NCI-H345 treated with DMSO at 0.1 percent for 48 hours (cell line): ENCODE data around the gene PRR5.
"Not testable (repeated sequence)": the region's sequence is repeated elsewhere in the genome, so short reads cannot be mapped to it uniquely, and the experiment has no call there.

Experiments used
- DNase-seq: peaks from one replicate; lab custom pipeline; 2025; ENCODE audit not compliant: unreplicated experiment; lab: John Stamatoyannopoulos, UW

Gene PRR5

GRCh38 chr22:44732661-44733060 is 30.7 kb downstream of the PRR5 start:
- no peak for DNase-seq

DNA sequence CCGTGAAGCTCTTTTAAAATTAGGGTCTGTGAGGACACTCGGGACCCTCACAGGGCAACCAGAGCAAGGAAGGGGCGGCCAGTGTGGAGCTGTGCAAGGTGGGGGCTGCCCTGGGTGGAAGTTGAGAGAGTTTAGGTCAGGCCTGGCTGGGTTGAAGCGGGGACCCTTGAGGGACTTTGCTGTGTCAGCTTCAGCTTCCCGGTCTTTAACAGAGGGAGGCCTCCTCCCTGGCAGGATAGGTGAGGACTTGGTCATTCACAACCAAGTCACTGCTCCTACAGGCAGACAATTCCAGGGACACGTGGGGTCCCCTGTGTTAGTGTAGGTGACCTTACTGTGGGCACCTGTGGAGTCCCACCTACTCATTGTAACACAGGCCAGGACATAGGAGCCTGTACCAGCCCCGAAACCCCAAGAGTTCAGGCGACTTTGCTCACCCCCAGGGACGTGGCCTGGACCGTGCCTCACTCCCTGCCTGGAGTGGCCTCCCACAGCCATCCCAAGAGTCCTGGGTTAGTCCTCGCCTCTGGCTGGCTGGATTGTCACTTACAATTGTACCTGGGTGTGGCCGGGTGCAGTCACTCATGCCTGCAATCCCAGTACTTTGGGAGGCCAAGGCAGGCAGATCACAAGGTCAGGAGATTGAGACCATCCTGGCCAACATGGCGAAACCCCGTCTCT is 31.6 kb downstream of the PRR5 start:
- DNase-seq, result no peak

DNA sequence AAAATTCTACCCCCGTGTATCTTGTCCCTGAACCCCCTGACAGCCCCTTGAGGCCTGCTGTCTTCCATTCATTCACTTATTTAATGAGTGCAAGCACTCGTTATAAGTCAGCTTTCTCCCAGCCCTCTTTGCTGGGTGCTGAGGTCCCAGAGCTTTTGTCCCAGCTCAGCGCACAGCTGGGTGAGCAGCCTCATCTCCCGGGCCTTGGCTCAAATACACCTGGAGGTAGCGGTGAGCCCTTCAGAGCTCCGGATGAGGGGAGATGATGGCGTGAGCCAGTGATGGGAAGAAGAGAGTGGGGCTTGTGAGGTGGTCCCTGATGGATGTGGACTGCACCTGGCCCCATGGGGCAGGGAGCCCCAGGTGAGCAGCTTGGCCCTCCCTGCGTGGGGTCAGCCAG is 32.3 kb downstream of the PRR5 start:
- no peak for DNase-seq

GRCh38 chr22:44734801-44735517 is 33.0 kb downstream of the PRR5 start:
- DNase-seq, result no peak

- no peak for DNase-seq
Measured at GRCh38 chr22:44735518-44736428, 33.8 kb downstream of the PRR5 start.

- DNase-seq, result no peak
Measured at GRCh38 chr22:44736581-44737405, 34.8 kb downstream of the PRR5 start.

- no peak for DNase-seq
Measured at GRCh38 chr22:44737406-44738346, 35.7 kb downstream of the PRR5 start.

GRCh38 chr22:44738347-44738715 is 36.3 kb downstream of the PRR5 start:
- no peak for DNase-seq

DNA sequence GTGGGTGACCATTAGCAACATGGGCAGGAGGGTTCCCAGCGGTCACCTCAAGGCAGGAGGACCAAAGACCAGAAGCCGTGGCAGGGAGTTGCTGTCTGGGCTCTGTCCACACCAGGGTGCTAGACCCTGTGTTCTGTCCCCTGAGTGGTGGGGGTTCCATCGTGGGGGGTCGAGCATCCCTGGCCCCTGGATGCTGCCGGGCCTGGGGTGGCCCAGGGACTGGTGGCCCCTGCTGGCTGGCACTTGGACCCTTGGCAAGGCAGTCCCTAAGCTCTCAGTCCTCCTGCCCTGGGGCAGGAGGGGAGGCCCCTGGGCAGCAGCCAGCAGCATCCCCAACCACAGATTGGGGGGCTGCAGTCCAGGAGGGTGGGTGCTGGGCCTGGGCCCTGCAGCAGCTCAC is 37.0 kb downstream of the PRR5 start:
- no peak for DNase-seq

DNA sequence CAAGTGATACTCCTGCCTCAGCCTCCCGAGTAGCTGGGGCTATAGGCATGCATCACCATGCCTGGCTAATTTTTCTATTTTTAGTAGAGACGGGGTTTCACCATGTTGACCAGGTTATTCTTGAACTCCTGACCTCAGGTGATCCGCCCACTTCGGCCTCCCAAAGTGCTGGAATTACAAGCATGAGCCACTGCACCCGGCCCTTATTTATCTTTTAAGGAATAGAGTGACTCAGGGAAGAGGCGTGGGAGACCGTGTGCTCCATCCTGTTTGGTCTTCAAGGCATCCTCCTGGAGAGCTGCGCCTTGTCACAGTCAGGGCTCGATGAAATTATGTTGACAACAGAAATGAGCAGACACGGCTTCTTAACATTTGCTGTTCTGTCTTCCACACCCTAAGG is 37.7 kb downstream of the PRR5 start:
- not testable (repeated sequence) for DNase-seq

DNA sequence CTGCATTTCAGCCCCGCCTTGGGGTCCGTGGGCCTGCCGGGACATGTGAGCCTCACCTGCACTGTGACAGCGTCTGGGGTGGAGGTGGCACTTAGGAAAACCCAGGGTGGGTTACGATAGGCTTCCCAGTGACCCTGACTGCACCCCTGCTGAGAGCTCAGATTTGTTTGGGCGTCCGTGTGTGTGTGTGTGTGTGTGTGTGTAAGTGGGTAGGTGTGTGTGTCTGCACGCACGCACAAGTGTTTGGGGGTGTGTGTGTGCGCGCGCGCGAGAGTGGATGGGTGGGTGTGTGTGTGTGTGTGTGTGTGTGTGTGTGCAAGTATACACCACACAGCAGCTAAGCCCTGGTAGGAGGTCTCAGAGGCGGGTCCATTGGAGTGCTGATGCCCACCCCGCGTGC is 38.3 kb downstream of the PRR5 start:
- DNase-seq, result no peak

- DNase-seq, result no peak
Measured at GRCh38 chr22:44741929-44742328, 39.9 kb downstream of the PRR5 start.

- no peak for DNase-seq
Measured at GRCh38 chr22:44743247-44743646, 41.2 kb downstream of the PRR5 start.

GRCh38 chr22:44743804-44744211 is 41.8 kb downstream of the PRR5 start:
- no peak for DNase-seq

GRCh38 chr22:44745853-44746789 is 44.1 kb downstream of the PRR5 start:
- no peak for DNase-seq

GRCh38 chr22:44747784-44748127 is 45.8 kb downstream of the PRR5 start:
- DNase-seq, result not testable (repeated sequence)

DNA sequence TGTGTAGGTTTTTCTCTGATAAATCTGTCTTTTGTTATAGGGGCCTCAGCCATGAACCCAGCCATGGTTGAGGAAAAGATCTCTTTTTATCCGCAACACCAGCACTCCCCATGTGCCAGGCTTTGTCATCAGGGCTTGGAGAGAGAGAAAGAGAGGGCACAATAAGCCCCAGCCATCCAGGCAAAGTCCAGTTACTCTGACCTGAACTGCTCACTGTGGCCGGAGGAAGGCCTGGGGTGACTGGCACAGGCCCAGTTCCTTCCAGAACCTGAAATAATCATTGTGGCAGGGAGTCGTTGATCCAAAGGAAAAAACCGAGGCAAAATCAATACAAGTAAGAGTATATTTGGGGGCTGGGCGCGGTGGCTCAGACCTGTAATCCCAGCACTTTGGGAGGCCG is 46.5 kb downstream of the PRR5 start:
- DNase-seq, result no peak

DNA sequence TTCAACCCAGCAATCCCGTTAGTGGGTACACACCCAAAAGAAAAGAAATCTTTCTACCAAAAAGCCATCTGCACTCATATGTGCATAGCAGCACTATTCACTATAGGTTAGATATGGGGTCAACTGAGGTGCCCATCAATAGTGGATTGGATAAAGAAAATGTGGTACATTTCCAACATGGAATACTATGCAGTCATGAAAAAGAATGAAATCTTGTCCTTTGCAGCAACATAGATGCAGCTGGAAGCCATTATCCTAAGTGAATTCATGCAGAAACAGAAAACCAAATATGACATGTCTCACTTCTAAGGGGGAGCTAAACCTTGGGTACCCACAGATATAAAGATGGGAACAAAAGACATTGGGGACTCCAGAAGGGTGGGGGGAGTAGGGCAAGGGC is 48.5 kb downstream of the PRR5 start:
- no peak for DNase-seq
